ENCODE data around the gene GRM1. TPM values are rescaled to one million over a fixed set of nuclear protein-coding genes. Genes with fewer than 3 reads are reported as not detected.

GRM1 gene
- total RNA-seq, 1 donor from 2014 or later = not detected

DNA sequence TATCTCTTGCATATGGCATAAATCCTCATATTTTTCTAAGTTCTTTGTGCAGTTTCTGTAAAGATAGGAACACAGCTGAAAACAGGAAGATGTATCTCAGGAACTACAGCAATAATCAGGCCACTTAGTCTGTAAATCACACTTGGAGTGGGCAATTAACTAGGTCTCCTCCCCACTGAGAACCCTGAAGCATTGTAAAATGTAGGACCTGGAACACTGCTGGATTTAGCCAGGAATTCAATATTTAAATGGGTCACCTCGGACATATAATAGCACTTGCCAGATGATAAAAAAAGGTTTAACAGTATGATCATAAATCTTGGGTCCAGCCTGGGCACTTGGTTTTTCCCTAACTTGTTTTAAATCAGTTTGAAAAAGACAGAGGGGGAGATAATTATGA, 155.0 kb downstream of the GRM1 start:
- H3K27ac Mint-ChIP-seq = no peak overlapping the region
- H3K4me1 Mint-ChIP-seq = no peaks in the 10 kb centered on the region
- DNase-seq (no peak), ATAC-seq (ENCODE audit: low read depth) (no peak)
- H3K4me3 Mint-ChIP-seq = no peak overlapping the region
- no peaks in the 10 kb centered on the region for H3K27me3 Mint-ChIP-seq
- ChIA-PET CTCF (no interaction called here), POLR2A (no interaction called here)
- intact Hi-C loops (cut with micrococcal nuclease) = no loop called here
- no peaks in the 10 kb centered on the region for H3K9me3 Mint-ChIP-seq
- TF ChIP-seq, protein P1, sequence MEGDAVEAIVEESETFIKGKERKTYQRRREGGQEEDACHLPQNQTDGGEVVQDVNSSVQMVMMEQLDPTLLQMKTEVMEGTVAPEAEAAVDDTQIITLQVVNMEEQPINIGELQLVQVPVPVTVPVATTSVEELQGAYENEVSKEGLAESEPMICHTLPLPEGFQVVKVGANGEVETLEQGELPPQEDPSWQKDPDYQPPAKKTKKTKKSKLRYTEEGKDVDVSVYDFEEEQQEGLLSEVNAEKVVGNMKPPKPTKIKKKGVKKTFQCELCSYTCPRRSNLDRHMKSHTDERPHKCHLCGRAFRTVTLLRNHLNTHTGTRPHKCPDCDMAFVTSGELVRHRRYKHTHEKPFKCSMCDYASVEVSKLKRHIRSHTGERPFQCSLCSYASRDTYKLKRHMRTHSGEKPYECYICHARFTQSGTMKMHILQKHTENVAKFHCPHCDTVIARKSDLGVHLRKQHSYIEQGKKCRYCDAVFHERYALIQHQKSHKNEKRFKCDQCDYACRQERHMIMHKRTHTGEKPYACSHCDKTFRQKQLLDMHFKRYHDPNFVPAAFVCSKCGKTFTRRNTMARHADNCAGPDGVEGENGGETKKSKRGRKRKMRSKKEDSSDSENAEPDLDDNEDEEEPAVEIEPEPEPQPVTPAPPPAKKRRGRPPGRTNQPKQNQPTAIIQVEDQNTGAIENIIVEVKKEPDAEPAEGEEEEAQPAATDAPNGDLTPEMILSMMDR (IDR thresholded peaks at IDR 0.05) = no peak
- H3K36me3 Mint-ChIP-seq (ENCODE audit: low read depth) = no peaks in the 10 kb centered on the region

DNA sequence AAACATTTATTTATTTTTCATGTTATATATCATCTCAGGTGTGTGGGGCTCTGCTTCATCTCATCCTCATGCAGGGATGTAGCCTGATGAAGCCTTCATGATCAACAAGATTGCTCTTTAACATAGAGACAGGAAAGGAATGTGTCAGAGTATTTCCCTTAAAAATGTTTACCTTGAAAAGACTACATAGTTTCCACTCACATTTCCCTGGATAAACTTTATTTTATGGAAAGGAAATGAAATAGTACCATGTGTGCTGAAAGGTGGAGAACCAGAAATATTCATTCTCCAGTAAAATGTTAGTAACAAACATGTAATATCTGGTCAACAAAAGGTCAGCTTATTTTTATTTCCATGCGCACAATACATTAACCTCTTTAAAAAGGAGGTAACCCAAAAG, 155.8 kb downstream of the GRM1 start:
- Mint-ChIP-seq H3K9me3 (no peaks in the 10 kb centered on the region), H3K36me3 (ENCODE audit: low read depth) (no peaks in the 10 kb centered on the region), H3K4me3 (no peak overlapping the region), H3K4me1 (no peaks in the 10 kb centered on the region), H3K27ac (no peak overlapping the region), H3K27me3 (no peaks in the 10 kb centered on the region)
- CTCF ChIA-PET = no interaction called here
- DNase-seq (no peak), ATAC-seq (ENCODE audit: low read depth) (no peak)
- TF ChIP-seq, protein P1 (IDR thresholded peaks at IDR 0.05) = no peak
- POLR2A ChIA-PET = no interaction called here
- intact Hi-C loops (cut with micrococcal nuclease) = no loop called here

GRCh38 chr6:146189131-146189530, 160.3 kb downstream of the GRM1 start:
- ChIA-PET CTCF (no interaction called here), POLR2A (no interaction called here)
- Mint-ChIP-seq H3K36me3 (ENCODE audit: low read depth) (no peaks in the 10 kb centered on the region), H3K27ac (no peak overlapping the region), H3K9me3 (no peaks in the 10 kb centered on the region), H3K4me1 (no peaks in the 10 kb centered on the region), H3K27me3 (no peaks in the 10 kb centered on the region), H3K4me3 (no peak overlapping the region)
- TF ChIP-seq, protein P1 (IDR thresholded peaks at IDR 0.05) = no peak
- no peak for ATAC-seq (ENCODE audit: low read depth)
- no peak for DNase-seq
- intact Hi-C loops (cut with micrococcal nuclease) = no loop called here

DNA sequence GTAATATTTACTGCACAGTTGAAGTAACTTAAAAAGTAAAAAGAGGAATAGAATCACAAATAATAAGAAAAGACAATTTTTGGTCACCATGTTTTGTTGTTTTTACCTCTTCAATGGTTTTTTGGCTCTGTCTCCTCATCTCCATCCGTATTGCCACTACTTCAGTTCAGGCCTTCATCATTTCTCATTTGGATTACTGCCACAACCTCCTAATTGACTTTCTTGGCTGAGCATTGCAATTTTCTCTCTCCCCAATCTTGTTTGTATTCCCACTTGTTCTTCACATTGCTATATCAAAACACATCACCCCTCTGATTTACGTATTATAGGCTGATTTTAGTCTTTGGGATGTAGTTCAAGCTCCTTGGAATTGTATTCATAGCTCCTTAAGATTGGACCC, 161.7 kb downstream of the GRM1 start:
- Mint-ChIP-seq H3K27ac (no peak overlapping the region), H3K27me3 (no peaks in the 10 kb centered on the region), H3K36me3 (ENCODE audit: low read depth) (no peaks in the 10 kb centered on the region), H3K9me3 (no peaks in the 10 kb centered on the region), H3K4me3 (no peak overlapping the region), H3K4me1 (no peaks in the 10 kb centered on the region)
- ATAC-seq (ENCODE audit: low read depth) (no peak), DNase-seq (no peak)
- TF ChIP-seq, protein P1 (IDR thresholded peaks at IDR 0.05) = no peak
- CTCF ChIA-PET = no interaction called here
- POLR2A ChIA-PET = no interaction called here
- intact Hi-C loops (cut with micrococcal nuclease) = no loop called here

GRCh38 chr6:146191166-146191565, 162.3 kb downstream of the GRM1 start:
- no peak for ATAC-seq (ENCODE audit: low read depth)
- intact Hi-C loops (cut with micrococcal nuclease) = no loop called here
- Mint-ChIP-seq H3K27me3 (no peaks in the 10 kb centered on the region), H3K4me1 (no peaks in the 10 kb centered on the region), H3K4me3 (no peak overlapping the region), H3K36me3 (ENCODE audit: low read depth) (no peaks in the 10 kb centered on the region), H3K27ac (no peak overlapping the region), H3K9me3 (no peaks in the 10 kb centered on the region)
- CTCF ChIA-PET = no interaction called here
- no peak for DNase-seq
- TF ChIP-seq, protein P1 (IDR thresholded peaks at IDR 0.05) = no peak
- POLR2A ChIA-PET = no interaction called here
